Measurements from ENCODE around the gene HDAC4. TPM values are rescaled to one million over a fixed set of nuclear protein-coding genes. Genes with fewer than 3 reads are reported as not detected.
"Not testable (repeated sequence)": the region's sequence is repeated elsewhere in the genome, so short reads cannot be mapped to it uniquely, and the experiment has no call there.

Gene HDAC4
- total RNA-seq, 1 donor from 2014 or later: 34.4 TPM

GRCh38 chr2:239181903-239182581 is 218.8 kb downstream of the HDAC4 start:
- DNase-seq (ENCODE audit: low spot score): peak; percentile 44
- intact Hi-C loops (cut with DNase I): no loop called here

GRCh38 chr2:239181074-239181902 is 219.5 kb downstream of the HDAC4 start:
- DNase-seq (ENCODE audit: low spot score): peak; percentile 72
- intact Hi-C loops (cut with DNase I): no loop called here

- peak; percentile 60 for DNase-seq (ENCODE audit: low spot score)
Observed at GRCh38 chr2:239180526-239181073, 220.2 kb downstream of the HDAC4 start.

GRCh38 chr2:239179851-239180371 is 220.9 kb downstream of the HDAC4 start:
- intact Hi-C loops (cut with DNase I): no loop called here
- DNase-seq (ENCODE audit: low spot score): peak; percentile 70

More at GRCh38 chr2:239180526-239181073, 220.2 kb downstream of the HDAC4 start:
- intact Hi-C loops (cut with DNase I): no loop called here

- DNase-seq (ENCODE audit: low spot score): peak; percentile 56
- intact Hi-C loops (cut with DNase I): no loop called here
Observed at GRCh38 chr2:239178954-239179353, 221.9 kb downstream of the HDAC4 start.

GRCh38 chr2:239178484-239178883 is 222.3 kb downstream of the HDAC4 start:
- peak; percentile 54 for DNase-seq (ENCODE audit: low spot score)
- intact Hi-C loops (cut with DNase I): no loop called here

- intact Hi-C loops (cut with DNase I): no loop called here
- DNase-seq (ENCODE audit: low spot score): peak; percentile 43
Observed at GRCh38 chr2:239177908-239178307, 222.9 kb downstream of the HDAC4 start.

- peak; percentile 10 for DNase-seq (ENCODE audit: low spot score)
- intact Hi-C loops (cut with DNase I): no loop called here
Observed at GRCh38 chr2:239177325-239177724, 223.5 kb downstream of the HDAC4 start.

GRCh38 chr2:239176138-239176803 is 224.5 kb downstream of the HDAC4 start:
- intact Hi-C loops (cut with DNase I): not testable (repeated sequence)
- DNase-seq (ENCODE audit: low spot score): peak; percentile 58

- DNase-seq (ENCODE audit: low spot score): peak; percentile 69
- intact Hi-C loops (cut with DNase I): no loop called here
Observed at GRCh38 chr2:239175181-239175580, 225.6 kb downstream of the HDAC4 start.

GRCh38 chr2:239173301-239173700 is 227.5 kb downstream of the HDAC4 start:
- intact Hi-C loops (cut with DNase I): no loop called here
- no peak for DNase-seq (ENCODE audit: low spot score)

- no peak for DNase-seq (ENCODE audit: low spot score)
- intact Hi-C loops (cut with DNase I): no loop called here
Observed at GRCh38 chr2:239171643-239172042, 229.2 kb downstream of the HDAC4 start.

- DNase-seq (ENCODE audit: low spot score): peak; percentile 63
- intact Hi-C loops (cut with DNase I): no loop called here
Observed at GRCh38 chr2:239169311-239170048, 231.3 kb downstream of the HDAC4 start.

- peak; percentile 35 for DNase-seq (ENCODE audit: low spot score)
- intact Hi-C loops (cut with DNase I): no loop called here
Observed at GRCh38 chr2:239168575-239168974, 232.2 kb downstream of the HDAC4 start.

- peak; percentile 43 for DNase-seq (ENCODE audit: low spot score)
- intact Hi-C loops (cut with DNase I): no loop called here
Observed at GRCh38 chr2:239167766-239168444, 232.9 kb downstream of the HDAC4 start.

GRCh38 chr2:239167011-239167673 is 233.7 kb downstream of the HDAC4 start:
- intact Hi-C loops (cut with DNase I): no loop called here
- DNase-seq (ENCODE audit: low spot score): peak; percentile 55

GRCh38 chr2:239166201-239166834 is 234.5 kb downstream of the HDAC4 start:
- intact Hi-C loops (cut with DNase I): no loop called here
- DNase-seq (ENCODE audit: low spot score): peak; percentile 26
